HCT116 (cell line): ENCODE measurements around the gene GLB1L. TPM values are rescaled to one million over a fixed set of nuclear protein-coding genes. Genes with fewer than 3 reads are reported as not detected.

ENCODE experiments used
- ATAC-seq: fragments of 200-7000 bp; cut with Tn5 transposase; 2 replicates; pipeline ENCODE4 v1.9.1; 2020; ENCODE audit warnings: mild to moderate bottlenecking, moderate library complexity
- BruUV-seq: library from RNA; stranded (reverse); fragments of 400-500 nt; replicated peaks from 2 replicates; lab custom pipeline; 2021; lab: Mats Ljungman, UMichigan
- CTCF ChIA-PET: fragments of 300-600 bp; sonication (Branson Sonifier 250); formaldehyde crosslinking; loops from one replicate; lab custom pipeline; 2021; ENCODE audit warnings: antibody characterized with exemption; lab: Charles Lee
- POLR2A ChIA-PET: fragments of 300-600, 350-600 bp; sonication (Branson Sonifier 250); formaldehyde crosslinking; loops from one replicate; lab custom pipeline; 2021; ENCODE audit warnings: antibody characterized with exemption; lab: Charles Lee
- RAD21 ChIA-PET, 2 experiments: fragments of 300-600 bp; sonication (Branson Sonifier 250); formaldehyde crosslinking; loops; one replicate each; lab custom pipeline; 2023; ENCODE audit warnings: low total read pairs in 2 of 2; ENCODE audit not compliant: uncharacterized antibody in 2 of 2, unreplicated experiment in 2 of 2, low non-redundant PET in 1 of 2; lab: Charles Lee
- DNase-seq: peaks from one replicate; pipeline ENCODE4 v3.0.0-alpha.2; 2010; ENCODE audit warnings: low read depth, low spot score
- H2AFZ ChIP-seq: fragments of 200-600 bp; shearing (Covaris generic), sonication (generic); 2 replicates; pipeline ENCODE4 v1.6.1; 2017; ENCODE audit warnings: low read depth, mixed run types, mixed read lengths, antibody characterized with exemption, low read length; ENCODE audit not compliant: poor library complexity, severe bottlenecking
- H3K27ac ChIP-seq: 2 replicates; pipeline ENCODE4 v1.5.1; 2012; ENCODE audit warnings: low read depth, low read length
- H3K27me3 ChIP-seq: fragments of 200-600 bp; sonication (generic); 2 replicates; pipeline ENCODE4 v1.6.1; 2016; ENCODE audit warnings: mixed run types, low read length, mixed read lengths; ENCODE audit not compliant: insufficient read depth
- H3K36me3 ChIP-seq, 2 experiments: fragments of 200-500 bp in 1 of 2; fragments of 200-600 bp in 1 of 2; sonication (Bioruptor generic) in 1 of 2; sonication (generic) in 1 of 2; 2 replicates each; pipeline versions ENCODE4 v1.5.1 to v1.6.1; 2014 to 2016; ENCODE audit warnings: low read length in 2 of 2, inconsistent platforms in 1 of 2, mixed read lengths in 1 of 2, mixed run types in 1 of 2; ENCODE audit not compliant: insufficient read depth in 2 of 2, control insufficient read depth in 1 of 2
- H3K4me1 ChIP-seq, 2 experiments: fragments of 200-600 bp in 1 of 2; sonication (generic) in 1 of 2; 2 replicates each; pipeline versions ENCODE4 v1.5.1 to v1.6.1; 2012 to 2017; ENCODE audit warnings: low read length in 2 of 2, inconsistent platforms in 1 of 2, mild to moderate bottlenecking in 1 of 2, mixed read lengths in 1 of 2, mixed run types in 1 of 2, moderate library complexity in 1 of 2; ENCODE audit not compliant: insufficient read depth in 2 of 2, control insufficient read depth in 1 of 2
- H3K4me2 ChIP-seq: fragments of 200-600 bp; sonication (generic); 2 replicates; pipeline ENCODE4 v1.6.1; 2017; ENCODE audit warnings: mixed run types, low read length, mixed read lengths
- H3K4me3 ChIP-seq, 2 experiments: fragments of 200-600 bp in 1 of 2; sonication (generic) in 1 of 2; replicated peaks in 1 of 2; 2 replicates each; pipeline ENCODE4 v1.5.1; 2011 to 2016; ENCODE audit warnings: low read length in 2 of 2, control low read depth in 1 of 2, low read depth in 1 of 2, mild to moderate bottlenecking in 1 of 2, mixed read lengths in 1 of 2, mixed run types in 1 of 2
- H3K79me2 ChIP-seq: fragments of 200-600 bp; sonication (generic); 2 replicates; pipeline ENCODE4 v1.6.1; 2017; ENCODE audit warnings: mild to moderate bottlenecking, mixed run types, low read length, moderate library complexity, mixed read lengths; ENCODE audit not compliant: insufficient read depth
- H3K9ac ChIP-seq: fragments of 200-600 bp; sonication (generic); 2 replicates; pipeline ENCODE4 v1.6.1; 2016; ENCODE audit warnings: low read length, mixed read lengths
- H3K9me2 ChIP-seq: fragments of 200-600 bp; sonication (generic), shearing (Covaris generic); 2 replicates; pipeline ENCODE4 v1.6.1; 2017; ENCODE audit warnings: mixed run types, mild to moderate bottlenecking, moderate library complexity; ENCODE audit not compliant: insufficient read depth
- H3K9me3 ChIP-seq, 2 experiments: fragments of 200-500 bp in 1 of 2; fragments of 200-600 bp in 1 of 2; sonication (Bioruptor generic) in 1 of 2; sonication (generic) in 1 of 2; 2 replicates each; pipeline ENCODE4 v1.6.1; 2014 to 2017; ENCODE audit warnings: low read length in 2 of 2, mixed read lengths in 2 of 2, inconsistent platforms in 1 of 2, low read depth in 1 of 2, mild to moderate bottlenecking in 1 of 2, mixed run types in 1 of 2, moderate library complexity in 1 of 2; ENCODE audit not compliant: control insufficient read depth in 1 of 2, insufficient read depth in 1 of 2
- H4K20me1 ChIP-seq: fragments of 200-600 bp; sonication (generic), shearing (Covaris generic); 2 replicates; pipeline ENCODE4 v1.6.1; 2017; ENCODE audit warnings: mixed run types, mild to moderate bottlenecking, moderate library complexity; ENCODE audit not compliant: insufficient read depth
- FOSL1 ChIP-seq: IDR thresholded peaks from 2 replicates; pipeline ENCODE4 v1.6.1; 2012; ENCODE audit warnings: low read depth
- POLR2A ChIP-seq: IDR thresholded peaks from 2 replicates; pipeline ENCODE4 v1.7.0; 2011; ENCODE audit warnings: borderline replicate concordance; ENCODE audit not compliant: insufficient read depth, insufficient read length; ENCODE audit errors: extremely low read depth
- RAD21 ChIP-seq: IDR thresholded peaks from 2 replicates; pipeline ENCODE4 v1.6.1; 2012; ENCODE audit warnings: low read depth, mild to moderate bottlenecking
- SIN3A ChIP-seq: IDR thresholded peaks from 2 replicates; pipeline ENCODE4 v1.6.1; 2012; ENCODE audit warnings: low read depth
- YY1 ChIP-seq: IDR thresholded peaks from 2 replicates; pipeline ENCODE4 v1.6.1; 2011; ENCODE audit warnings: low read length, low read depth, moderate library complexity, mild to moderate bottlenecking; ENCODE audit not compliant: insufficient replicate concordance; ENCODE audit errors: extremely low read depth
- ZNF274 ChIP-seq: fragments of 200-500 bp; sonication (Bioruptor generic); IDR thresholded peaks from 2 replicates; pipeline ENCODE4 v1.6.1; 2014; ENCODE audit warnings: mild to moderate bottlenecking, low read depth, low read length, inconsistent platforms
- intact Hi-C: fragments of 100-400 bp; cut with micrococcal nuclease; formaldehyde crosslinking; loops from 2 replicates; pipeline ENCODE4 v1.10.0; 2022
- total RNA-seq: library from RNA; stranded (reverse); gene quantifications from one replicate; pipeline ENCODE4 v1.2.1, GENCODE V29; 2021; ENCODE audit not compliant: unreplicated experiment
- TF ChIP-seq, protein P1 (sequence below): IDR thresholded peaks from 2 replicates; pipeline ENCODE4 v1.6.1; 2012
- TF ChIP-seq, protein P2 (sequence below): IDR thresholded peaks from 2 replicates; pipeline ENCODE4 v1.6.1; 2012; ENCODE audit warnings: low read depth
- TF ChIP-seq, protein P3 (sequence below), 3 experiments: fragments of 200-600 bp in 1 of 3; sonication (generic) in 1 of 3; IDR thresholded peaks in 2 of 3; conservative IDR thresholded peaks in 1 of 3; 2 replicates each; pipeline ENCODE4 v1.5.1; 2012 to 2017; ENCODE audit warnings: low read depth in 2 of 3, low read length in 2 of 3, antibody characterized with exemption in 1 of 3, borderline replicate concordance in 1 of 3, control low read depth in 1 of 3, mild to moderate bottlenecking in 1 of 3, mixed read lengths in 1 of 3, mixed run types in 1 of 3, moderate library complexity in 1 of 3; ENCODE audit not compliant: insufficient read depth in 1 of 3

The GLB1L gene
- total RNA-seq, 1 experiment from 2014 or later = 6.6 TPM

DNA sequence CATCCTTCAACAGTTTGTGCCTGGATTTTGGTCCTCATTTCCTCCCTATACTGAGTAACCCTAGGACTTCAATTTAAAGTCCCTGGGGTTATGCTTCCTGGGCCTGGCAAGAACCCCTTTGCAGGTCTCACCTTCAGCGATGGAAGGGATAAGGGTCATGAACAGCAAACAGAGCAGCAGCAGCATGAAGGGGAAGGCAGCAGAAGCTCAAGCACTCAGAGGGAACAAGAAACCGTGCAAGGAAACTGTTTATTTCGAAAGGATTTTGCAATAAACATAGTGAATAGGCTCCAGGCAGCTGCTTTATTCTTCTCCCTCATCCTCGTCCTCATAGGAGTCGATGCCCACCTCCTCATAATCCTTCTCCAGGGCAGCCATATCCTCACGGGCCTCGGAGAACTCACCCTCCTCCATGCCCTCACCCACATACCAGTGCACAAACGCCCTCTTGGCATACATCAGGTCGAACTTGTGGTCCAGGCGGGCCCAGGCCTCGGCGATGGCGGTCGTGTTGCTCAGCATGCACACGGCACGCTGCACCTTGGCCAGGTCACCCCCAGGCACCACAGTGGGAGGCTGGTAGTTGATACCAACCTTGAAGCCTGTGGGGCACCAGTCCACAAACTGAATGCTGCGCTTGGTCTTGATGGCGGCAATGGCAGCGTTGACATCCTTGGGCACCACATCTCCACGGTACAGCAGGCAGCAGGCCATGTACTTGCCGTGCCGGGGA is 5.0 kb upstream of the GLB1L start:
- no peak for DNase-seq
- H4K20me1 ChIP-seq = no peaks in the 10 kb centered on the region
- no peaks in the 10 kb centered on the region for H3K9me3 ChIP-seq
- H3K9ac ChIP-seq = peak overlapping the region; percentile 38; the same call in 1 of the 2 replicates
- no peak for TF ChIP-seq FOSL1
- H3K36me3 ChIP-seq = peaks cover 3 to 5% of the 10 kb centered on the region in 2 experiments; a peak in 2 of 4 replicates
- H2AFZ ChIP-seq = no peak overlapping the region
- peaks cover 39 to 71% of the 10 kb centered on the region in 2 experiments for H3K4me1 ChIP-seq
- H3K27ac ChIP-seq = peak overlapping the region; percentile 63
- peaks cover 5% of the 10 kb centered on the region; the same call in 1 of the 2 replicates for H3K27me3 ChIP-seq
- peak overlapping the region; percentile 69 for H3K4me2 ChIP-seq
- H3K79me2 ChIP-seq = peaks cover 35% of the 10 kb centered on the region; the same call in 1 of the 2 replicates
- intact Hi-C loops = no loop called here
- H3K9me2 ChIP-seq = no peaks in the 10 kb centered on the region
- BruUV-seq = no TSS peak
- no peak overlapping the region for H3K4me3 ChIP-seq
- ChIA-PET CTCF (interaction anchor here (1.2 to 2.8 kb wide), 4 partner anchors 24 to 45 kb away, joined by 3 to 14 read pairs (median 10); partner anchors contain the start of gene DNAJB2), POLR2A (interaction anchor here (1.2 to 1.8 kb wide), 7 partner anchors 21 to 45 kb away, joined by 3 to 8 read pairs (median 4); partner anchors contain the start of genes ANKZF1, ATG9A, DNAJB2 and ZFAND2B), RAD21 (no interaction called here)
- no peak for ATAC-seq

DNA sequence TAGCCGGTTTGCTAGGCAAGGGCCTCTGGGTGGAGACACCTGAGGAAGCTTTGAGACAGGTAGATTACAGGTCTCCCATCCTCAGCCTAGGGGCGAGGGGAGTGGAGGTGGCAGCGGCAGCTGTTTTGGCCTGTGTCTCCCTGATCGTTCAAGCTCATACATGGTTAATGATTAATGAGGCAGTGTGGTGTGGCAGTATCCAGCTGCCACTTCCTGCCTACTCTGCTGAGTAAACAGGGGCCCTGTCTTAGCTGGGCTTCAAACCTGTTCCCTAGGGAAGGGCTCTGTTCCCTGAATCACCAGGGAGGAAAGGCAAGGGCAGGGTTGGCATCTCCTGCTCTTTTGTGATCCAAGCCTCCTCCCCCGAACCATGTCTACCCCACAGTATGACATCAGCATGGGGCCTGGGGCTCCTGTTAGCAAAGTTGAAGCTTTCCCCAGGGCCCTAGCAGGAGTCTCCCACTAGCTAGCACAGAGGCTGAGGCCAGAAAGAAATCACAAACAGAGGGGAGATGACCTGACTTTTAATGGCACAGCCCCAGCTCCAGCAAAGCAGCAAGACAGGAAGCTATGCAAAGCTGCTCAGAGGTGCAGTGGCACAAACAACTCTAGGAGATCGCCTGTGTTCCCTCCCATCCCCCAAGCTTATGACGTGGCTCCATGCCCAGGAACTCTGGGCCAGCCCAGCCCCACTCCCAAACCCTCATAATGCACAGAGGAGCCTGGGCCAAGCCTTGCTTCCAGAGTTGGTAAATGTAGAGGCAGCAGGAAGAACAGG is 4.1 kb upstream of the GLB1L start:
- H3K9me3 ChIP-seq = no peaks in the 10 kb centered on the region
- CTCF ChIA-PET = interaction anchor here (1.1 to 2.8 kb wide), 7 partner anchors 25 to 73 kb away, joined by 3 to 14 read pairs (median 4); partner anchors contain the start of genes CNPPD1 and DNAJB2
- ATAC-seq (no peak), DNase-seq (no peak)
- no peak for TF ChIP-seq ZNF274
- TF ChIP-seq, protein P1, sequence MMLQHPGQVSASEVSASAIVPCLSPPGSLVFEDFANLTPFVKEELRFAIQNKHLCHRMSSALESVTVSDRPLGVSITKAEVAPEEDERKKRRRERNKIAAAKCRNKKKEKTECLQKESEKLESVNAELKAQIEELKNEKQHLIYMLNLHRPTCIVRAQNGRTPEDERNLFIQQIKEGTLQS = no peak
- TF ChIP-seq POLR2A = no peak
- TF ChIP-seq YY1 = no peak
- TF ChIP-seq, protein P2, sequence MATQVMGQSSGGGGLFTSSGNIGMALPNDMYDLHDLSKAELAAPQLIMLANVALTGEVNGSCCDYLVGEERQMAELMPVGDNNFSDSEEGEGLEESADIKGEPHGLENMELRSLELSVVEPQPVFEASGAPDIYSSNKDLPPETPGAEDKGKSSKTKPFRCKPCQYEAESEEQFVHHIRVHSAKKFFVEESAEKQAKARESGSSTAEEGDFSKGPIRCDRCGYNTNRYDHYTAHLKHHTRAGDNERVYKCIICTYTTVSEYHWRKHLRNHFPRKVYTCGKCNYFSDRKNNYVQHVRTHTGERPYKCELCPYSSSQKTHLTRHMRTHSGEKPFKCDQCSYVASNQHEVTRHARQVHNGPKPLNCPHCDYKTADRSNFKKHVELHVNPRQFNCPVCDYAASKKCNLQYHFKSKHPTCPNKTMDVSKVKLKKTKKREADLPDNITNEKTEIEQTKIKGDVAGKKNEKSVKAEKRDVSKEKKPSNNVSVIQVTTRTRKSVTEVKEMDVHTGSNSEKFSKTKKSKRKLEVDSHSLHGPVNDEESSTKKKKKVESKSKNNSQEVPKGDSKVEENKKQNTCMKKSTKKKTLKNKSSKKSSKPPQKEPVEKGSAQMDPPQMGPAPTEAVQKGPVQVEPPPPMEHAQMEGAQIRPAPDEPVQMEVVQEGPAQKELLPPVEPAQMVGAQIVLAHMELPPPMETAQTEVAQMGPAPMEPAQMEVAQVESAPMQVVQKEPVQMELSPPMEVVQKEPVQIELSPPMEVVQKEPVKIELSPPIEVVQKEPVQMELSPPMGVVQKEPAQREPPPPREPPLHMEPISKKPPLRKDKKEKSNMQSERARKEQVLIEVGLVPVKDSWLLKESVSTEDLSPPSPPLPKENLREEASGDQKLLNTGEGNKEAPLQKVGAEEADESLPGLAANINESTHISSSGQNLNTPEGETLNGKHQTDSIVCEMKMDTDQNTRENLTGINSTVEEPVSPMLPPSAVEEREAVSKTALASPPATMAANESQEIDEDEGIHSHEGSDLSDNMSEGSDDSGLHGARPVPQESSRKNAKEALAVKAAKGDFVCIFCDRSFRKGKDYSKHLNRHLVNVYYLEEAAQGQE = no peak
- TF ChIP-seq, protein P3, sequence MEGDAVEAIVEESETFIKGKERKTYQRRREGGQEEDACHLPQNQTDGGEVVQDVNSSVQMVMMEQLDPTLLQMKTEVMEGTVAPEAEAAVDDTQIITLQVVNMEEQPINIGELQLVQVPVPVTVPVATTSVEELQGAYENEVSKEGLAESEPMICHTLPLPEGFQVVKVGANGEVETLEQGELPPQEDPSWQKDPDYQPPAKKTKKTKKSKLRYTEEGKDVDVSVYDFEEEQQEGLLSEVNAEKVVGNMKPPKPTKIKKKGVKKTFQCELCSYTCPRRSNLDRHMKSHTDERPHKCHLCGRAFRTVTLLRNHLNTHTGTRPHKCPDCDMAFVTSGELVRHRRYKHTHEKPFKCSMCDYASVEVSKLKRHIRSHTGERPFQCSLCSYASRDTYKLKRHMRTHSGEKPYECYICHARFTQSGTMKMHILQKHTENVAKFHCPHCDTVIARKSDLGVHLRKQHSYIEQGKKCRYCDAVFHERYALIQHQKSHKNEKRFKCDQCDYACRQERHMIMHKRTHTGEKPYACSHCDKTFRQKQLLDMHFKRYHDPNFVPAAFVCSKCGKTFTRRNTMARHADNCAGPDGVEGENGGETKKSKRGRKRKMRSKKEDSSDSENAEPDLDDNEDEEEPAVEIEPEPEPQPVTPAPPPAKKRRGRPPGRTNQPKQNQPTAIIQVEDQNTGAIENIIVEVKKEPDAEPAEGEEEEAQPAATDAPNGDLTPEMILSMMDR (IDR thresholded peaks at IDR 0.05 in 2 of 3, conservative IDR thresholded peaks at IDR 0.05 in 1 of 3; ENCODE audit: borderline replicate concordance in 1 of 3, insufficient read depth in 1 of 3, low read depth in 2 of 3, low read length in 2 of 3) = no peak
- no peak for TF ChIP-seq FOSL1
- TF ChIP-seq RAD21 = no peak
- TF ChIP-seq SIN3A = no peak
- no peaks in the 10 kb centered on the region for H4K20me1 ChIP-seq
- peak overlapping the region; percentile 69 for H3K4me2 ChIP-seq
- peak overlapping the region; percentile 38 for H3K9ac ChIP-seq
- no peaks in the 10 kb centered on the region for H3K27me3 ChIP-seq
- intact Hi-C loops = no loop called here
- H3K36me3 ChIP-seq = peaks cover 3 to 5% of the 10 kb centered on the region in 2 experiments; a peak in 2 of 4 replicates
- peaks cover 35% of the 10 kb centered on the region; the same call in 1 of the 2 replicates for H3K79me2 ChIP-seq
- no peak overlapping the region for H2AFZ ChIP-seq
- POLR2A ChIA-PET = interaction anchor here (1.2 to 1.8 kb wide), 8 partner anchors 20 to 45 kb away, joined by 3 to 8 read pairs (median 4); partner anchors contain the start of genes ANKZF1, ATG9A, DNAJB2 and ZFAND2B
- peak overlapping the region; percentile 63 for H3K27ac ChIP-seq
- peaks cover 35 to 70% of the 10 kb centered on the region in 2 experiments for H3K4me1 ChIP-seq
- no TSS peak for BruUV-seq
- peak overlapping the region in 1 of 2 experiments; percentile 27; a peak in 2 of 4 replicates for H3K4me3 ChIP-seq
- no peaks in the 10 kb centered on the region for H3K9me2 ChIP-seq
- RAD21 ChIA-PET = interaction anchor here in 1 of 2 experiments (1.1 kb wide), 1 partner anchor 25 kb away, joined by 3 read pairs; no protein-coding TSS in a partner anchor
